GM18868 (cell line): ENCODE data around the gene VAV2.
"Not testable (repeated sequence)": the region's sequence is repeated elsewhere in the genome, so short reads cannot be mapped to it uniquely, and the experiment has no call there.

Source experiments
- ATAC-seq: cut with Tn5 transposase; IDR thresholded peaks from one replicate; pipeline ENCODE4 v1.9.1; 2021; ENCODE audit warnings: mild to moderate bottlenecking, moderate library complexity; ENCODE audit not compliant: unreplicated experiment

Gene VAV2

DNA sequence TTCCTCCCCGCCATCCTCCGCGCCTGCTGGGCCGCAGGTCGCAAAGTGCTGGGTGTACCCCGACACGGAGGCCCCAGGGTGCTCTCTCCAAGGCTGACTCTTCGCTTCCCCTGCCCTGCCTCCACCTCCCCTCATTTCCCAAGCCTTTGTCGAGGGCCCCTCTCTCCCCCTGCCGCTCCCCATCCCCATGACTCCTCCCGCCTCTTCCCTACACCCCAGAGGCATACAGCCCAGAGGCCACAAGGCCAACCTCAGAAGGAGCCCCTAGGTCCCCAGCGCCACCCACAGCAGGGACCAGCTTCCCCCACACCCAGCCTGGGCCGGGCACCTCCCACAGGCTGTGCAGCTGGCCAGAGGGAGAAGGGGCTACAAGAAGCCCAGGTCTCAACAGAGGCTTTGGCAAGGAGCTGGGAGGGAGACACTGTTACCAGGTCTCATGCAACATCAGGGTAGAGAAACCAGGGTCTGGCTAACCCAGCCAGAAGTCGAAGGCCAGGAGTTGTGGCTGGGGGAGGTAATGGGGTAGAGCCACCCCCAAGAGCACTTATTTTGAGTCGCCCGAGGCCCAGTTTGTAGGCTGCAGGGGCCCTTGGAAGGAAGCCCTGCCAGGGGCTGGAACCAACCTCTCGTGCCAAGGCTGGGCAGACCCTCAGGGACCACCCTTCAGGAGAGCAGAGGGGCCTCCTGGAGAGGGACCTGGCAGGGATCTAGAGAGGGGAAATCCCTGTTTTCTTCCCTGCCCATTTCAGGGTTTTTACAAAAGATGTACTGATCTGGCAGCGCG, 229.4 kb downstream of the VAV2 start:
- ATAC-seq = no peak

DNA sequence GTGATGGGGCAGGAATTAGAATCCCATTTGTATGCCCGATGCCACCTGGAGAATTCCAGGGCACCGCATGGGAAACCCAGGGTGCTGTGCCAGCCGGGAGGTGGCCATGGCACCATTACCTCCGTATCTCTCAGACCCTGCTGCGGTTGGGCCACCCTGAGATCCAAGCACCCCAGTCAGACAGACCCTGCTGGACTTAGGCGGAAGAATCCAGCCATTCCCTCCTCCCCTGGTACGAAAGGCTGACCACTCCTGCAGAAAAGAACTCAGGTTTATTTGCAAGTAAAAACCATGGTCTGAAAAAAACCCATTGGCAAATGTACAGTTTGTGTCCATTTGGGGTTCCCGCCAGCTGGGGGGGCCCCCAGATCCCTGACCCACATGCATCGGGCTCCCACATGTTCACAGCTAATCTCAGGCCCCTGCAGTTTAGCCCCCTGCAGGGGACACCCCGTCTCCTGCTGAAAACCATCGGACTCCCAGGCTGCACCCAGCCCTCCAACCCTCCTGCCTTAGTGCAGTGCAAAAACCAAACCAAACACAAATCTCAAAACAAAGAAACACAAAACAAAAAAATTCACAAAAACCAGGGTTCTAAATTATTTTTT, 230.4 kb downstream of the VAV2 start:
- ATAC-seq = no peak

DNA sequence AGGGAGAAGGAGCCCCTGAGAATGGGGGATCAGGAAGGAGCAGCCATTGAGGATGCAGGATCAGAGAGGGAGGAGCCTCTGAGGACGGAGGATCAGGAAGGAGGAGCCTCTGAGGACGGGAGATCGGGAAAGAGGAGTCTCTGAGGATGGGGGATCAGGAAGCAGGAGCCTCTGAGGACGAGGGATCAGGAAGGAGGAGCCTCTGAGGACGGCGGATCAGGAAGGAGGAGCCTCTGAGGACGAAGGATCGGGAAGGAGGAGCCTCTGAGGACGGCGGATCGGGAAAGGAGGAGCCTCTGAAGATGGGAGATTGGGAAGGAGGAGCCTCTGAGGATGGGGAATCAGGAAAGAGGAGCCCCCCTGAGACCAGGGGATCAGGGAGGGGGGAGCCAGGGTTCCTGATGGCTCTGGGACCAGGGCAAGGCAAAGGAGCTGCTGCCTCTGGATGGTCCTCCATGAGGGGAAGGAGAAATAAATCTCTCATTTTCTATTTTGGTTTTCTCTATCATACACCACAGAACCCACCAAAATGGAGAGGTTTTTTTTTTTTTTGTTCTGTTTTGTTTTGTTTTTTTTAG, 231.3 kb downstream of the VAV2 start:
- ATAC-seq = no peak

DNA sequence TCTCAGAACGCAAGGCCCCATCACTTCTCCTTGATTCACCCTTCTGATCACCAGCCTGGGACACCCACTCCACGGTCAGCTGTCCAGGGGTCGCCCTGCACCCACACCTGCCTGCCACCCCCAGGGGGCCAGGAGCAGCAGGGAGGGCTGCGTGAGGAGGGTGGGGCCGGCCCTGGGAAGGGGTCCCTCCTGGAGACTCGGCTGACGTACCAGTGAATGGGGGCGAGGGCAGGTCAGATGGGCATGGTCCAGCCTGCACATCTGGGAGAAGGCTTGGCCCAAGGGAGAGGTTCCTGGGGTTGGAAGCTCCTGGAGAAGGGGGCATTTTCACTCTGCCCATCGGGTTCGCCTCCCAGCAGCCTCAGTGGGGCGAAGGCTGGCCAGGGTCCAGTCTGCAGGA, 232.2 kb downstream of the VAV2 start:
- ATAC-seq = no peak

DNA sequence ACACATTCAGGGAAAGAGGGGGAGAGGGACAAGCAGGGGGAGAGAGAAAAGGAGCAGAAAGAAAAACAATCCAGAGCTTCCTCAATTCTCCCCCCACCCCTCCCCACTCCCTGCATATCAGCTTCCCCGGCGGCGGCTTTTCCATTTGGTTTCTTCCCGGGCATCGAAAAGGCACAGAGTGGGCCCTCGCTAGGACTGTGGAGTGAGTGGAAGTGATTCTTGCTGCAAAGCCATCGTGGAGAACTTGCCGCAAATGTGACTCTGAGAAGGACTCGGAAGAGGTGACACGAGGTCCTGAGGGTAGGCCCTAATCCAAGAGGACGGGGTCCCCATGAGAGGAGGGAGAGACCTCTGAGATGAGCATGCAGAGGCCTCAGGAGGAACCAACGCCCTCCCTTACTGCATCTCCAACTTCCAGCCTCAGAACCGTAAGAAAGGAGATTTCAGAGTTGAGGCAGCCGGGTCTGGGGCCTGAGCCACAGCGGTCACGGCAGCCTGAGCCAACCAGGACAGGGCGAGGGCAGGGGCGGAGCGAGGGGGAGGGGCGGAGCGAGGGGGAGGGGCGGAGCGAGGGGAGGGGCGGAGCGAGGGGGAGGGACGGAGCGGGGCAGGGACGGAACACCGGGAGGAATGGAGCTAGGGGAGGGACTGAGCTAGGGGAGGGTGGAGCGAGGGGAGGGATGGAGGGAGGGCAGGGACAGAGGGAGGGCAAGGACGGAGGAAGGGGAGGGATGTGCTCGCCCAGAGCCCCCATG, 232.8 kb downstream of the VAV2 start:
- no peak for ATAC-seq

DNA sequence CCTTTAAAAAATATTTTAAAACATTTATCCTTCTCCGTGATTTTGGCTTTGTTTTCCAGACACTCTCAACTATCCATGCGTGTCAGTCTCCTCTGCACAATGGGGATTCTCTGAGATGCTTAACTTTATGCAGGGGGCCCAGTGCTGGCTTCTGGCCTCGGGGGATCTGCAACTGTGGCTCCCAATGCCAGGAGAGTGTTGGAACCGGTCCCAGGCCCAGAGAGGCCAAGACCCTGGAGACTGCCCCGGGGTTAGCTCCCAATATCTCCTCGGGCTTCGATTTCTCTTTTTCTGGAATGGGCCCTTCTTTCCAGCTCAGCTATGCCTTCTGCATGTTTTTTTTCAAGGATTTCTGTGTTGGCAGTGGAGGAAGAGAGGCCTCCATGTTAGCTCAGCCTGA, 233.9 kb downstream of the VAV2 start:
- ATAC-seq = no peak

DNA sequence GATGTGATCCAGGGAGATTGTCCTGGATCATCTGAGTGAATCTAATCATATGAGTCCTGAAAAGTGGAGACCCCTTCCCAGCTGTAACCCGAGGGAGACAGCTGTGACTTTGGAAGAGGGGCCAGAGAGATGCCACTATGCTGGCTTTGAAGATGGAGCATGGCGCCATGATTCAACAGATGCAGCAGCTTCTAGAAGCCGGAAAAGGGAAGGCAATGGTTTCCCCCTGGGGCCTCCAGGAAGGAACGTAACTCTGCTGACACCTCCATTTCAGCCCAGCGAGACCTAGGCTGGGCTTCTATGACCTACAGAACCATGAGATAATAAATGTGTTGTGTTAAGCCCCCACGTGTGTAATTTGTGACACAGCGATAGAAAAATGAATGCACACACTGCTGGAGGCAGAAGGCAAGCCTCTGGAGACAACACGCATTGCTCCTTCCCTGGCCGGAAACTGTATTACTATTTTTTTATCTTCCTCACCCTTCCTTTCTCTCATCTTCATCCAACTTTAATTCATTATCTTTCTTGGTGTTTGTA, 237.4 kb downstream of the VAV2 start:
- no peak for ATAC-seq

DNA sequence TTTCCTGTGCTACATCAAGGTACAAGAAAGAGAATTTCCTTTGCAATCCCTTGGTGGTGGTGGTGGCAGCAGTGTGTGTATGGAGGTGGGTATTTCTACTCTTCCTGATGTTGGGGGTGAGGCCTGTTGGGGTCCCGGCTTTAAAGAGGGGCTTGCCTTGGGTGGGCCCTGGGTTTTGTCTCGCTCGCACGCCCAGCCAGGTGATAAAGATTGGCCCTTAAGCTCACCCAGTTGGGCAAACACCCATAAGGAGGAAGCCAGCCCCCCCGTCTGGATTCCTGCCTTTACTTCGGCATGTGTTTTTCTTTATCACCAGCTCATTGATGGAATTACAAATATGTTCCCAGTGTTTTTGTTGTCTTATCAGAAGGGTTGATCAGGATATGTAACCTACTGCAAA, 237.9 kb downstream of the VAV2 start:
- no peak for ATAC-seq

DNA sequence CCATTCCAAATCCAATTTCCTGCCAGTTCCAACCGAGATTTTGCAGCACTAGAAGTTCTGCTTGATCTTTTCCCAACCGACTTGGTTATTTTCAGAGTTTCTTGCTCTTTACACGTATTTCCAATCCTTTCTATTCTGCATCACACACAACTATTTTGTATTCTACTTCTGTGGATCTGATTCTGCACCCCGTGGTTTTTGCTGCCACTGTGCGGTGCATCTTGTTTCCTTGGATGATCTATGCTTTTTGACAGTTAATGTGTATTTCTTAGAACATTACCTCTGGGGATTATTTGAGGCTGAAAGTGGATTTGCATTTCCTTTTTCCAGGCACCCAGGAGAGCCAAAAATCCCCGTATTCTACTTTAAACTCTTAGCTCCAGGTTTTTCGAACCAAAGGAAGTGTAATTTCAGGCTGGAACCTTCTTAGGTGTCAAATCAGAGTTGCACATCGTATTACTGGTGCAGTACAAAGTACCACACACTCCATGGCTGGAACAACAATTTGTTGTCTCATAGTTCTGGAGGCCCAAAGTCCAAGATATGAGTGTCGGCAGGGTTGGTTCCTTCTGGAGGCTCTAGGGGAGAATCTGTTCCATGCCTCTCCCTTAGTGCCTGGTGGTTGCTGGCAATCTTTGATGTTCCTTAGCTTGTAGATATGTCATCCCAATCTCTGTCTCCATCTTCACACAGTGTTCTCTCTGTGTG, 239.2 kb downstream of the VAV2 start:
- ATAC-seq = no peak

DNA sequence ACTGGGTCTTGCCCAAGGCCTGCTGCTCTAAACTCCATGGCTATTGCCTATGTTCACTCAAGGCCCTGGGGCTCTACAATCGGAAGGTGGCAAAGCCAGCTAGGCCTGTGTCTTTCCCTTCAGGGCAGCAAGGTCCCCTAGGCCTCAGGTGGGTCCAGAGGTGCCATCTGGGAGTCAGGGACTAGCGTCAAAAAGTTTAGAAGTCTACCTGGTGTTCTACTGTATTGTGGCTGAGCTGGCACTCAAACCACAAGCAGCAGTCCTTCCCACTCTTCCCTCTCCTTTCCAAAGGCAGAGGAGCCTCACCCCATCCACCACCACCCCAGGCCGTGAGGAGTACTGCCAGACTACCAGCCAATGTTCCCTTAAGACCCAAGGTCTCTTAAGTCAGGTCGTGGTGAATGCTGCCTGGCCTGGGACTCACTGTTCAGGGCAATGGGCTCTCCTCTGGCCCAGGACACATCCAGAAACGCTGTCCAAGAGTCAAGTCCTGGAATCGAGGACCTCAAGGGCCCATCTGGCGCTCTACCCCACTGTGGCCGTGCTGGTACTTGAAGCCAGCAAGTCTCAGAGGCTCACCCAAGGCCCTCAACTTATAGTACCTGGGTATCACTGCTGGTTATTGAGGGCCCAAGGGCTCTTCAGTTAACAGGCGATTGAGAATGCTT, 241.0 kb downstream of the VAV2 start:
- no peak for ATAC-seq

DNA sequence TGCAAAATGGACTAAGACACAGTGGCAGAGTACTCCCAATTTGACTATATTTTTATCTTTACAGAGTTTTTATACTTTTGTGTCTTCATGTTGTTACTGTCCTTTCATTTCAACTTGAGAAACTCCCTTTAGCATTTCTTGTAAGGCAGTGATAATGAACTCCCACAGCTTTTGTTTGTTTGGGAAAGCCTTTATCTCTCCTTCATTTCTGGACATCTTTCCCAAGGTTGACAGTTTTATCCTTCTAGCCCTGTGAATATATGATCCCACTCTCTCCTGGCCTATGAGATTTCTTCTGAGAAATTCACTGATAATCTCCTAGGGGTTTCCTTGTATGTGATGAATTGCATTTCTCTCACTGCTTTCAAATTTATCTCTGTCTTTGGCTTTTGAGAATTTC, 244.8 kb downstream of the VAV2 start:
- ATAC-seq = no peak

DNA sequence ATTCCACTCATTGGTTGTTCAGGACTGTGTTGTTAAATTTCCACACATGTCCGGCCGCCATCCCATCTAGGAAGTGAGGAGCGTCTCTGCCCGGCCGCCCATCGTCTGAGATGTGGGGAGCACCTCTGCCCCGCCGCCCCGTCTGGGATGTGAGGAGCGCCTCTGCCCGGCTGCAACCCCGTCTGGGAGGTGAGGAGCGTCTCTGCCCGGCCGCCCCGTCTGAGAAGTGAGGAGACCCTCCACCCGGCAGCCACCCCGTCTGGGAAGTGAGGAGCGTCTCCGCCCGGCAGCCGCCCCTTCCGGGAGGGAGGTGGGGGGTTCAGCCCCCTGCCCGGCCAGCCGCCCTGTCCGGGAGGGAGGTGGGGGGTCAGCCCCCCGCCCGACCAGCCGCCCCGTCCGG, 247.6 kb downstream of the VAV2 start:
- not testable (repeated sequence) for ATAC-seq

DNA sequence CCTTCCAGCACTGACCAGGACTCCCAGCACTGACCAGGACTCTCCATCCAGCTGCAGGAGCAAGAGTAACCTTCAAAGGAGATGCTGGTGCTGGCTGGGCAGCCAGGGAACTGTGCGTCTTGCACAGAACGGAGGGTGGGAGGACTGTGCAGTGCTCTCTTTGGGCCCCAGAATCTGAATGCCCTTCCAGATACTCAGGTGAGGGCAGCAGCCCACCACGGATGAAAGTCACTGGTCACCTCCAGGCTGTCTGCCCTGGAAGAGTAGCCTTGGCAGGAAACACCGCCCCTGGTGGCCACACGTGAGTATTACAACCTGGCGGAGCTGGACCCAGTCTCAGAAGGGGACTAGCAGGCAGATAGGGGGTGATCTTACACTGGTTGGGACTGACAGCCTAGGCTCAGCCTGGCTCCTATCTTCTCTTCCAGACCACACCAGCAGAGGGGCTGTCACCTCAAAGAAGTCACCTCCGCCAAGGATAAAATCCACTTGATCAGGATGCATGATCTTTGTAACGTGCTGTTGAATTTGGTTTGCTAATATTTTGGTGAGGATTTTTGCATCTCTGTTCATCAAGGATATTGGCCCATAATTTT, 249.2 kb downstream of the VAV2 start:
- peak; percentile 42 for ATAC-seq

DNA sequence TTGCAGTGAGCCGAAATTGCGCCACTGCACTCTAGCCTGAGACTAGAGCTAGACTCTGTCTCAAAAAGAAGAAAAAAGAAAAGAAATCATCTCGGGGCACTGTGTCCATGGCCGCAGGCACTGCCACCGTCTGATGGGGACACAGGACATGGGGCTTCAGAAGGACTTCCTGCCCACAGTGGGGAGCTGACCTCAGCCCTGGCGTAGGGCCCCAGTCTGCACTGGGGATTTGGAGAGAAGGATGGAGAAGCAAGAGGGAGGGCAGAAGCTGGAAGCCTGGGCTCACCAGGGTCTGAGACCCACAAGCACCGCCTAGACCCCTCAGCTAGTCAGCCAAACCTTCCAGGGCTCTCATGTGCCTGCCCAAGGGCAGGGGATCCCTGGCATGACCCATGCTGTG, 249.9 kb downstream of the VAV2 start:
- ATAC-seq = no peak

DNA sequence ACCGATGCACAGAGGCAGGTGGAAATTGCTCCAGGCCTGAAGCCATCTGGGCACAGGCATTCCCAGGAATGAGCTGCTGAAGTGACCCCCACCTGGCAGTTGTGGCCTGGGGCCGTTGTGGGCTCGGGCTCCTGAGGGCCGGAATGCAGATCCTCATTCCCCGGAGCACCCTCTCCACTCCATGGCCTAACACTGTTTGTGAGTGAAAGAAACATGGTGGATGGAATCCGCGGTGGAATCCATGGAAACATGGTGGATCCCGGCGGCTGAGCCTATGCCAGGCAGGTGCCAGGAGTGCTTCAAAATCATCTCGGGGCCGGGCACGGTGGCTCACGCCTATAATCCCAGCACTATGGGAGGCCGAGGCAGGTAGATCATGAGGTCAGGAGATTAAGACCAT, 250.4 kb downstream of the VAV2 start:
- no peak for ATAC-seq

DNA sequence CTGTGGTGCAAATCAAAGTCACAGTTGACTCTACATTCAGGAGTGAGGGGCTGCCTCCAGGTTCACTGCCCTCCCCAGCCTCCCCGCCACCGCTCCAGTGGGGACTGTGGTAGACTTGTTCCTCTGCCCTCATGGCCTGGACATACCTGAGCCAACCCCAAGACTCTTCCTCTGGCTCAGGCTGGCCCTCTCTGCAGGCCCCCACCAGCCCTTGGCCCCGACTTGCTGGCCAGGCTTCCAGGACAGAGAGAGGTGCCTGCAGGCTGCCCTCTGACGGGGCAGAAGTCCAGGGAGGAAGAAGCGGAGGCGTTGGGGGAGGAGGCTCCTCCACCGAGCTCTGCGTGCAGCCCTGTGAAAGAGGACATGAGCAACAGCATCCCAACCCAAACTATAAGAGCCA, 251.2 kb downstream of the VAV2 start:
- ATAC-seq = no peak

DNA sequence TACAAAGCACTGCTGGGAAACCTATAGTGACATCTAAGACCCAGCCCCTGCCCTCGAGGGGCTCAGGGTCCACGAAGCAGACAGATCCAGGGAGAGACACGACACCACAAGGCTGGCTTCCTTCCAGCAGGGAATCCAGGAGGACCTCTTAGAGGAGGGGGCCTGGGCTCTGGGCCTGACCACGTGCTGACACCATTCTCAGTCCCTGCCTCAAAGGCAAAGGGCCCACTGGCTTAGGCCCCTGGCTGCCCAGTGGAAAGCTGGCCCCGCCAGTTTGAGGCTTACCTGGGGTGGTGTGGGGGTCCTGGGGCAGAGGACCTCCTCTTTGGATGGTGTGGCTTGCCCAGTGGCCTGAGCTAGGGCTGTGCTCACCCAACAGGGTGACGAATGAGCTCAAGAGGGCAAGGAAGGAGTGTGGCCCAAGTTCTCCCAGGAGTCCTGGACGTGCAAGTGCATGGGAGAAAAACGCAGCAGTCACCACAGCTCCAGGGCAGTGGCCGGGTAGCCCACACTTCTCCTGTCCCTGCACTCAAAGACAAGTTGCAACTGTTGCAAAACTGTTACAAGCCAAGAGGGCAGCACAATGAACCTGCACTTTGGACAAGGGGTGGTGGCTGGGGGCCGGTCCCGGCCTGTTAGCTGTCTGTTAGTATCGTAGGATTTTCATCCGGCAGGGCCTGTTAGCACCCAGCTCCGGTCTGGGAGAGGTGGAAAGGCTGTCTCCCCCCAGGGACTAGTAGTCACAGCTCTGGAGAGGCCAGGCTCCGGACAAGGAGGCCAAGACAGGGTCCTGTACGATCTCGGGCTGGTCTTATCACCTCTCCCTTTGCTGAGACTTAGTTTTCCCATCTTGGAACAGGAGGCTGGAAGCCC, 252.5 kb downstream of the VAV2 start:
- no peak for ATAC-seq

DNA sequence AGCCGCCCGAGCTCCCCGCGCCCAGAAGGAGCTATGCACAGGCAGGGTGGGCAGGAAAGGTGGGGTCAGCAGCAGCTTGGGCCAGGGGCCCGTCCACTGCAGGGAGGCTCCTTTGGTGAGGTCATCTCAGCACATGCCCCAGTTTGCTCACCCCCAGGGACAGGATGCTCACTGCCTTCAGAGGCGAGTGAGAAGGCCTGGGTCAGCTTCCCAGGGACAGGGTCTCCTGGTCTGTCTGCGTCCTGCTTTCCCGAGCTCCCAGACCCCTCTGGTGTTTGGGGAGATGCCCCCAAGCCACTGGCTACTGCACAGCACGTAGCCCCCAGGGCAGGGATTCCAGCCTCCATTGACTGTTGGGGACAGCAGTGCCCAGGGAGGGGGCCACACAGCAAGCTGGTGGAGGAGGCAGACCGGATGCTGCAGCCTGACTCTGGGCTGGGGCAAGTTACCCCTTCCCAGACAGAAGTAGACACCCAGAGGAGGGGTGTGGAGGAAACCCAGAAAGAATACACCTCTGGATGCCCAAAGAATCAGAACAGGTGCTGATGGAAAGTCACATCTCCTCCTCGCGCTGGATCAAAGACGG, 253.4 kb downstream of the VAV2 start:
- ATAC-seq = no peak
